K562 (cell line): ENCODE data around the gene APPL2. TPM values are rescaled to one million over a fixed set of nuclear protein-coding genes. Genes with fewer than 3 reads are reported as not detected.

Source experiments
- ATAC-seq: fragments of 200-7000 bp; cut with Tn5 transposase; 3 replicates; pipeline ENCODE4 v1.9.1; 2020; ENCODE audit warnings: moderate library complexity
- BruUV-seq: library from RNA; stranded (reverse); fragments of 400-500 nt; replicated peaks from 2 replicates; lab custom pipeline; 2021; lab: Mats Ljungman, UMichigan
- CTCF ChIA-PET: fragments of 300-600 bp; formaldehyde crosslinking; extraction: SDS; loops from one replicate; lab custom pipeline; 2021; ENCODE audit warnings: low intra/inter-chr PET ratio; lab: Yijun Ruan, JAX
- POLR2A ChIA-PET: fragments of 300-600, 350-650 bp; sonication (Branson Sonifier 250); formaldehyde crosslinking; extraction: SDS; loops from one replicate; lab custom pipeline; 2021; ENCODE audit warnings: antibody characterized with exemption, inconsistent platforms; lab: Yijun Ruan, JAX
- DNase-seq, 4 experiments: peaks; one replicate each; pipeline versions ENCODE4 v3.0.0 to v3.0.0-alpha.2; 2011 to 2018; ENCODE audit warnings: low spot score in 3 of 4, mixed read lengths in 3 of 4; ENCODE audit errors: extremely low read depth in 1 of 4
- FAIRE-seq: peaks from 2 replicates; lab custom pipeline; 2011; peaks lifted over from hg19 to GRCh38; lab: Jason Lieb, UNC
- H2AFZ ChIP-seq: 2 replicates; pipeline ENCODE4 v1.6.0; 2011; ENCODE audit warnings: low read depth, low read length, control low read depth, inconsistent platforms
- H3K27ac ChIP-seq: fragments of 200-600 bp; 3 replicates; pipeline ENCODE4 v1.8.0; 2011; ENCODE audit warnings: low read depth, mild to moderate bottlenecking, control low read depth, inconsistent platforms, low read length, moderate library complexity, mixed read lengths; ENCODE audit errors: extremely low read depth
- H3K27me3 ChIP-seq, 2 experiments: fragments of 300-600 bp in 1 of 2; 2 replicates in 1 of 2; 3 replicates in 1 of 2; pipeline versions ENCODE4 v1.6.0 to v1.8.0; 2011; ENCODE audit warnings: inconsistent platforms in 2 of 2, low read length in 2 of 2, mild to moderate bottlenecking in 1 of 2, mixed read lengths in 1 of 2, moderate library complexity in 1 of 2; ENCODE audit not compliant: control insufficient read depth in 2 of 2, insufficient read depth in 2 of 2
- H3K36me3 ChIP-seq: fragments of 300-600 bp; 3 replicates; pipeline ENCODE4 v1.8.0; 2011; ENCODE audit warnings: mild to moderate bottlenecking, low read length, inconsistent platforms; ENCODE audit not compliant: control insufficient read depth, insufficient read depth
- H3K4me1 ChIP-seq, 2 experiments: fragments of 200-600 bp in 1 of 2; replicated peaks in 1 of 2; 2 replicates in 1 of 2; 3 replicates in 1 of 2; pipeline versions ENCODE4 v1.5.1 to v1.8.0; 2011; ENCODE audit warnings: inconsistent platforms in 2 of 2, low read length in 2 of 2, mild to moderate bottlenecking in 1 of 2, mixed read lengths in 1 of 2, moderate library complexity in 1 of 2; ENCODE audit not compliant: control insufficient read depth in 2 of 2, insufficient read depth in 2 of 2
- H3K4me2 ChIP-seq: 2 replicates; pipeline ENCODE4 v1.6.1; 2011; ENCODE audit warnings: low read length, control low read depth, inconsistent platforms, mixed read lengths; ENCODE audit not compliant: insufficient read depth
- H3K4me3 ChIP-seq: fragments of 200-600 bp; sonication (generic), shearing (Covaris generic); 2 replicates; pipeline ENCODE4 v1.5.1; 2016; ENCODE audit warnings: control low read depth, inconsistent platforms
- H3K79me2 ChIP-seq: fragments of 200-600 bp; 3 replicates; pipeline ENCODE4 v1.8.0; 2011; ENCODE audit warnings: low read length, inconsistent platforms; ENCODE audit not compliant: control insufficient read depth, insufficient read depth
- H3K9ac ChIP-seq, 2 experiments: 2 replicates each; pipeline versions ENCODE4 v1.6.0 to v1.6.1; 2011; ENCODE audit warnings: low read depth in 2 of 2, low read length in 2 of 2, control low read depth in 1 of 2, inconsistent platforms in 1 of 2, mild to moderate bottlenecking in 1 of 2, mixed read lengths in 1 of 2; ENCODE audit not compliant: insufficient read depth in 1 of 2
- H3K9me1 ChIP-seq: one replicate; pipeline ENCODE4 v1.6.0; 2011; ENCODE audit warnings: inconsistent platforms, mild to moderate bottlenecking, low read length, moderate library complexity; ENCODE audit not compliant: control insufficient read depth, insufficient read depth
- H3K9me3 ChIP-seq: replicated peaks from 2 replicates; pipeline ENCODE4 v1.5.1; 2011; ENCODE audit warnings: low read depth, low read length, inconsistent platforms; ENCODE audit not compliant: control insufficient read depth, insufficient read depth
- H4K20me1 ChIP-seq: replicated peaks from 2 replicates; pipeline ENCODE4 v1.6.1; 2011; ENCODE audit warnings: low read length, inconsistent platforms, mixed read lengths; ENCODE audit not compliant: control insufficient read depth, insufficient read depth
- EGR1 ChIP-seq: fragments of 450-650 bp; conservative IDR thresholded peaks from 2 replicates; pipeline ENCODE4 v1.6.1; 2017; ENCODE audit warnings: mild to moderate bottlenecking
- HMGN3 ChIP-seq: IDR thresholded peaks from 2 replicates; pipeline ENCODE4 v1.6.1; 2011; ENCODE audit warnings: borderline replicate concordance, low read depth, mild to moderate bottlenecking, mixed read lengths, low read length; ENCODE audit not compliant: insufficient read length; ENCODE audit errors: extremely low read depth
- POLR2A ChIP-seq: fragments of 450-650 bp; conservative IDR thresholded peaks from 2 replicates; pipeline ENCODE4 v1.6.1; 2016
- ZNF217 ChIP-seq: sonication (generic); formaldehyde crosslinking; IDR thresholded peaks from 2 replicates; pipeline ENCODE4 v1.8.0; 2022; ENCODE audit warnings: mild to moderate bottlenecking, missing genetic modification reagents
- WGBS: fragments of 100-300 bp; shearing (Covaris generic); methylation state at CpG from one replicate; pipeline ENCODE4 v1.1.6; 2016; ENCODE audit warnings: low coverage, mixed read lengths; ENCODE audit not compliant: insufficient coverage; ENCODE audit errors: missing lambda C conversion rate; 5-methylcytosine and 5-hydroxymethylcytosine counted together
- in situ Hi-C: fragments of 300-500 bp; cut with MboI; formaldehyde crosslinking; loops from 4 replicates; pipeline ENCODE4 v1.15.0; 2018; ENCODE audit warnings: inconsistent platforms, mixed read lengths
- intact Hi-C: fragments of 100-400 bp; cut with micrococcal nuclease; formaldehyde crosslinking; loops from 2 replicates; pipeline ENCODE4 v1.14.2; 2022
- polyA plus RNA-seq, 8 experiments: library from polyadenylated mRNA; depleted of rRNA in 4 of 8; stranded (reverse) in 5 of 8; unstranded in 3 of 8; fragments of >200 nt; fragmentation: Nextera tagmentation in 2 of 8; fragmentation: Illumina TruSeq in 1 of 8; extraction: Ambion mirVana in 2 of 8; extraction: Trizol in 1 of 8; gene quantifications; 2 replicates each; pipeline versions ENCODE4 v1.2.1 to v1.2.3, GENCODE V29; 2011 to 2014; ENCODE audit warnings: inconsistent platforms in 1 of 8, missing spikeins in 1 of 8
- total RNA-seq, 7 experiments: library from RNA; depleted of rRNA in 6 of 7; stranded (reverse); fragments of >200 nt in 6 of 7; fragmentation: Illumina TruSeq in 2 of 7; extraction: Trizol in 2 of 7; gene quantifications; 2 replicates each; pipeline versions ENCODE4 v1.2.1 to v1.2.3, GENCODE V29; 2011 to 2021; ENCODE audit warnings: low replicate concordance in 1 of 7
- TF ChIP-seq, protein P1 (sequence below): fragments of 450-650 bp; IDR thresholded peaks from 2 replicates; pipeline ENCODE4 v1.6.1; 2018; ENCODE audit not compliant: partially characterized antibody

APPL2 gene
- total and polyA plus RNA-seq, 9 of the 15 experiments (the other 6 are each of a cell fraction or from before 2014, with no cell fraction given): 2.1 to 14.4 (median 8.2) TPM

GRCh38 chr12:105222284-105222655 is 13.7 kb downstream of the APPL2 start:
- Histone ChIP-seq H3K9me1 (no peaks in the 10 kb centered on the region), H2AFZ (no peak overlapping the region), H3K4me1 (peaks cover 2 to 3% of the 10 kb centered on the region in 2 experiments; a peak in 3 of 5 replicates), H3K4me3 (no peak overlapping the region), H3K79me2 (no peaks in the 10 kb centered on the region), H3K4me2 (no peak overlapping the region), H3K9ac (no peak overlapping the region), H3K27me3 (no peaks in the 10 kb centered on the region), H4K20me1 (no peaks in the 10 kb centered on the region), H3K9me3 (no peaks in the 10 kb centered on the region), H3K36me3 (no peaks in the 10 kb centered on the region; the same call in 2 of the 3 replicates), H3K27ac (no peak overlapping the region)
- no TSS peak for BruUV-seq
- CTCF ChIA-PET: no interaction called here
- TF ChIP-seq ZNF217 (CRISPR knock-in tag) (no peak), EGR1 (no peak), HMGN3 (no peak)
- FAIRE-seq (no peak), ATAC-seq (no peak), DNase-seq (no peak)
- POLR2A ChIA-PET: interaction anchor here (0.6 to 0.9 kb wide), 2 partner anchors 13 to 18 kb away, joined by 3 to 4 read pairs; no protein-coding TSS in a partner anchor
- intact Hi-C loops (no loop called here), in situ Hi-C loops (no loop called here)
- WGBS: 48% methylated on average over 4 of the region's 4 CpGs

- Histone ChIP-seq H2AFZ (no peak overlapping the region), H3K27ac (no peak overlapping the region), H3K9ac (no peak overlapping the region; a peak in 1 of 4 replicates), H3K4me2 (no peak overlapping the region), H3K36me3 (peaks cover 3% of the 10 kb centered on the region; the same call in 1 of the 3 replicates), H3K4me3 (no peak overlapping the region), H3K4me1 (peaks cover 2 to 3% of the 10 kb centered on the region in 2 experiments; a peak in 3 of 5 replicates), H3K27me3 (no peaks in the 10 kb centered on the region), H3K9me1 (no peaks in the 10 kb centered on the region), H3K9me3 (no peaks in the 10 kb centered on the region), H3K79me2 (no peaks in the 10 kb centered on the region), H4K20me1 (no peaks in the 10 kb centered on the region)
- DNase-seq (no peak), FAIRE-seq (no peak), ATAC-seq (no peak)
- in situ Hi-C loops (no loop called here), intact Hi-C loops (no loop called here)
- TF ChIP-seq POLR2A: no peak
- TF ChIP-seq, protein P1, sequence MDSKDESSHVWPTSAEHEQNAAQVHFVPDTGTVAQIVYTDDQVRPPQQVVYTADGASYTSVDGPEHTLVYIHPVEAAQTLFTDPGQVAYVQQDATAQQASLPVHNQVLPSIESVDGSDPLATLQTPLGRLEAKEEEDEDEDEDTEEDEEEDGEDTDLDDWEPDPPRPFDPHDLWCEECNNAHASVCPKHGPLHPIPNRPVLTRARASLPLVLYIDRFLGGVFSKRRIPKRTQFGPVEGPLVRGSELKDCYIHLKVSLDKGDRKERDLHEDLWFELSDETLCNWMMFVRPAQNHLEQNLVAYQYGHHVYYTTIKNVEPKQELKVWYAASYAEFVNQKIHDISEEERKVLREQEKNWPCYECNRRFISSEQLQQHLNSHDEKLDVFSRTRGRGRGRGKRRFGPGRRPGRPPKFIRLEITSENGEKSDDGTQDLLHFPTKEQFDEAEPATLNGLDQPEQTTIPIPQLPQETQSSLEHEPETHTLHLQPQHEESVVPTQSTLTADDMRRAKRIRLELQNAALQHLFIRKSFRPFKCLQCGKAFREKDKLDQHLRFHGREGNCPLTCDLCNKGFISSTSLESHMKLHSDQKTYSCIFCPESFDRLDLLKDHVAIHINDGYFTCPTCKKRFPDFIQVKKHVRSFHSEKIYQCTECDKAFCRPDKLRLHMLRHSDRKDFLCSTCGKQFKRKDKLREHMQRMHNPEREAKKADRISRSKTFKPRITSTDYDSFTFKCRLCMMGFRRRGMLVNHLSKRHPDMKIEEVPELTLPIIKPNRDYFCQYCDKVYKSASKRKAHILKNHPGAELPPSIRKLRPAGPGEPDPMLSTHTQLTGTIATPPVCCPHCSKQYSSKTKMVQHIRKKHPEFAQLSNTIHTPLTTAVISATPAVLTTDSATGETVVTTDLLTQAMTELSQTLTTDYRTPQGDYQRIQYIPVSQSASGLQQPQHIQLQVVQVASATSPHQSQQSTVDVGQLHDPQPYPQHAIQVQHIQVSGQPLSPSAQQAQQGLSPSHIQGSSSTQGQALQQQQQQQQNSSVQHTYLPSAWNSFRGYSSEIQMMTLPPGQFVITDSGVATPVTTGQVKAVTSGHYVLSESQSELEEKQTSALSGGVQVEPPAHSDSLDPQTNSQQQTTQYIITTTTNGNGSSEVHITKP: peak; percentile 58
- WGBS: 62% methylated on average over 19 of the region's 19 CpGs
- POLR2A ChIA-PET: interaction anchor here (0.6 to 1.4 kb wide), 5 partner anchors 11 to 20 kb away, joined by 3 to 5 read pairs (median 3); no protein-coding TSS in a partner anchor
- no TSS peak for BruUV-seq
- CTCF ChIA-PET: no interaction called here
These were observed 14.2 kb downstream of the APPL2 start for GRCh38 chr12:105221583-105222283.
